HAP-1 (cell line): Measurements from ENCODE around the gene RD3L.
"Not testable (repeated sequence)": the region's sequence is repeated elsewhere in the genome, so short reads cannot be mapped to it uniquely, and the experiment has no call there.

Experiments used
- DNase-seq, 2 experiments: peaks; one replicate each; pipeline ENCODE4 v3.0.0-alpha.2; 2016 to 2020; ENCODE audit warnings: low spot score in 2 of 2
- H3K27me3 ChIP-seq: fragments of 250-450 bp; sonication (Bioruptor Pico); 2 replicates; pipeline ENCODE4 v1.5.1; 2020; ENCODE audit warnings: low read depth, mild to moderate bottlenecking, moderate library complexity
- H3K36me3 ChIP-seq: fragments of 250-450 bp; sonication (Bioruptor Pico); replicated peaks from 2 replicates; pipeline ENCODE4 v1.5.1; 2020; ENCODE audit warnings: mild to moderate bottlenecking
- H3K4me1 ChIP-seq: fragments of 250-450 bp; sonication (Bioruptor Pico); 2 replicates; pipeline ENCODE4 v1.5.1; 2020; ENCODE audit warnings: mild to moderate bottlenecking
- H3K4me3 ChIP-seq: fragments of 250-450 bp; sonication (Bioruptor Pico); 2 replicates; pipeline ENCODE4 v1.5.1; 2020; ENCODE audit warnings: mild to moderate bottlenecking, moderate library complexity
- H3K9me3 ChIP-seq: fragments of 250-450 bp; sonication (Bioruptor Pico); 2 replicates; pipeline ENCODE4 v1.5.1; 2020; ENCODE audit warnings: mild to moderate bottlenecking, moderate library complexity
- in situ Hi-C: fragments of 300-500 bp; cut with MboI; formaldehyde crosslinking; loops from 3 replicates; pipeline ENCODE4 v1.14.3; 2020; ENCODE audit warnings: low sequenced_read_pairs, inconsistent platforms, mixed read lengths

RD3L gene

GRCh38 chr14:103946975-103947374 is 4.6 kb upstream of the RD3L start:
- Histone ChIP-seq H3K27me3 (0 out of 2 replicates have a peak, but pooled peaks cover 10% of the 10 kb centered on the region), H3K9me3 (0 out of 2 replicates have a peak, but pooled peaks cover 2% of the 10 kb centered on the region), H3K36me3 (no peaks in the 10 kb centered on the region), H3K4me1 (no peaks in the 10 kb centered on the region; the same call in 1 of the 2 replicates), H3K4me3 (no peak overlapping the region)
- no peak for DNase-seq
- in situ Hi-C loops: no loop called here

- in situ Hi-C loops: no loop called here
- Histone ChIP-seq H3K27me3 (peaks cover 33% of the 10 kb centered on the region), H3K36me3 (no peaks in the 10 kb centered on the region), H3K4me1 (no peaks in the 10 kb centered on the region; the same call in 1 of the 2 replicates), H3K9me3 (0 out of 2 replicates have a peak, but pooled peaks cover 2% of the 10 kb centered on the region), H3K4me3 (no peak overlapping the region)
- no peak for DNase-seq
Observed at GRCh38 chr14:103943673-103944072, 1.3 kb upstream of the RD3L start.

- Histone ChIP-seq H3K27me3 (peaks cover 33% of the 10 kb centered on the region), H3K36me3 (no peaks in the 10 kb centered on the region), H3K9me3 (0 out of 2 replicates have a peak, but pooled peaks cover 2% of the 10 kb centered on the region), H3K4me3 (no peak overlapping the region), H3K4me1 (no peaks in the 10 kb centered on the region; the same call in 1 of the 2 replicates)
- in situ Hi-C loops: no loop called here
- no peak for DNase-seq
Observed at GRCh38 chr14:103941462-103941861, 867 bp downstream of the RD3L start.

GRCh38 chr14:103935102-103935501 is 7.2 kb downstream of the RD3L start:
- Histone ChIP-seq H3K9me3 (no peaks in the 10 kb centered on the region), H3K4me3 (no peak overlapping the region), H3K36me3 (no peaks in the 10 kb centered on the region), H3K27me3 (peaks cover 10% of the 10 kb centered on the region), H3K4me1 (no peaks in the 10 kb centered on the region)
- DNase-seq: no peak
- in situ Hi-C loops: no loop called here

- Histone ChIP-seq H3K4me3 (no peak overlapping the region), H3K9me3 (no peaks in the 10 kb centered on the region), H3K4me1 (no peaks in the 10 kb centered on the region), H3K36me3 (no peaks in the 10 kb centered on the region), H3K27me3 (peaks cover 5% of the 10 kb centered on the region; the same call in 1 of the 2 replicates)
- in situ Hi-C loops: no loop called here
- no peak for DNase-seq
Observed at GRCh38 chr14:103932791-103933490, 9.4 kb downstream of the RD3L start.

GRCh38 chr14:103931422-103931821 is 10.9 kb downstream of the RD3L start:
- DNase-seq: no peak
- Histone ChIP-seq H3K36me3 (no peaks in the 10 kb centered on the region), H3K4me3 (no peak overlapping the region), H3K4me1 (no peaks in the 10 kb centered on the region), H3K27me3 (peaks cover 5% of the 10 kb centered on the region; the same call in 1 of the 2 replicates), H3K9me3 (no peaks in the 10 kb centered on the region)
- in situ Hi-C loops: no loop called here

GRCh38 chr14:103930051-103930604 is 12.2 kb downstream of the RD3L start:
- in situ Hi-C loops: no loop called here
- no peaks in the 10 kb centered on the region for H3K4me1 ChIP-seq
- peaks cover 5% of the 10 kb centered on the region; the same call in 1 of the 2 replicates for H3K27me3 ChIP-seq
- no peak overlapping the region for H3K4me3 ChIP-seq
- no peaks in the 10 kb centered on the region for H3K36me3 ChIP-seq
- no peaks in the 10 kb centered on the region for H3K9me3 ChIP-seq
- no peak for DNase-seq

GRCh38 chr14:103928011-103928890 is 14.1 kb downstream of the RD3L start, which contains the start of gene TDRD9:
TSS of gene TDRD9 (plus strand) at chr14:103928456. CDS start at chr14:103928510, 54 bp downstream.
- DNase-seq: no peak
- H3K36me3 ChIP-seq: no peaks in the 10 kb centered on the region
- H3K4me3 ChIP-seq: no peak within 1 kb of the TSS
- H3K9me3 ChIP-seq: no peaks in the 10 kb centered on the region
- H3K27me3 ChIP-seq: peaks cover 9% of the 10 kb centered on the region; the same call in 1 of the 2 replicates
- in situ Hi-C loops: no loop called here
- no peaks in the 10 kb centered on the region for H3K4me1 ChIP-seq

- in situ Hi-C loops: no loop called here
- no peak for DNase-seq
- no peaks in the 10 kb centered on the region for H3K4me1 ChIP-seq
- no peaks in the 10 kb centered on the region for H3K9me3 ChIP-seq
- H3K27me3 ChIP-seq: peaks cover 4% of the 10 kb centered on the region; the same call in 1 of the 2 replicates
- no peak overlapping the region for H3K4me3 ChIP-seq
- H3K36me3 ChIP-seq: no peaks in the 10 kb centered on the region
Observed at GRCh38 chr14:103927566-103927965, 14.8 kb downstream of the RD3L start.

GRCh38 chr14:103925316-103925715 is 17.0 kb downstream of the RD3L start:
- in situ Hi-C loops: no loop called here
- DNase-seq: no peak
- peaks cover 4% of the 10 kb centered on the region; the same call in 1 of the 2 replicates for H3K27me3 ChIP-seq

GRCh38 chr14:103923863-103924262 is 18.5 kb downstream of the RD3L start:
- H3K4me1 ChIP-seq: no peaks in the 10 kb centered on the region
- peaks cover 2% of the 10 kb centered on the region for H3K36me3 ChIP-seq
- H3K27me3 ChIP-seq: peaks cover 4% of the 10 kb centered on the region; the same call in 1 of the 2 replicates
- no peaks in the 10 kb centered on the region for H3K9me3 ChIP-seq
- H3K4me3 ChIP-seq: no peak overlapping the region
- no peak for DNase-seq
- in situ Hi-C loops: no loop called here

More at GRCh38 chr14:103925316-103925715, 17.0 kb downstream of the RD3L start:
- H3K9me3 ChIP-seq: no peaks in the 10 kb centered on the region
- H3K4me1 ChIP-seq: no peaks in the 10 kb centered on the region
- no peak overlapping the region for H3K4me3 ChIP-seq
- H3K36me3 ChIP-seq: no peaks in the 10 kb centered on the region; the same call in 1 of the 2 replicates

- in situ Hi-C loops, H3K9me3 ChIP-seq, H3K27me3 ChIP-seq, H3K4me1 ChIP-seq, DNase-seq: not testable (repeated sequence)
- Histone ChIP-seq H3K4me3 (peak overlapping the region; percentile 92), H3K36me3 (peaks cover 15% of the 10 kb centered on the region)
Observed at GRCh38 chr14:103921855-103922200, 20.5 kb downstream of the RD3L start.

GRCh38 chr14:103920981-103921854 is 21.1 kb downstream of the RD3L start:
- H3K27me3 ChIP-seq: peaks cover 4% of the 10 kb centered on the region; the same call in 1 of the 2 replicates
- H3K4me1 ChIP-seq: no peaks in the 10 kb centered on the region; the same call in 1 of the 2 replicates
- no peaks in the 10 kb centered on the region for H3K9me3 ChIP-seq
- in situ Hi-C loops: no loop called here
- peak overlapping the region; percentile 92 for H3K4me3 ChIP-seq
- H3K36me3 ChIP-seq: peaks cover 17% of the 10 kb centered on the region
- DNase-seq: peak; percentile 85 to 95
